ENCODE results near the gene HNRNPC.
"Not testable (repeated sequence)": the region's sequence is repeated elsewhere in the genome, so short reads cannot be mapped to it uniquely, and the experiment has no call there.

HNRNPC gene

GRCh38 chr14:21233457-21234076 lies 35.7 kb downstream of the HNRNPC start:
- H3K9ac ChIP-seq (ENCODE audit: low read length in 5 of 5) = no peak overlapping the region
- no peaks in the 10 kb centered on the region for H3K9me3 ChIP-seq (ENCODE audit: control insufficient read depth in 5 of 5, low read length in 5 of 5)
- peak overlapping the region; percentile 7 for H3K27ac ChIP-seq (ENCODE audit: low read depth, low read length)
- no peaks in the 10 kb centered on the region for H3K27me3 ChIP-seq (ENCODE audit: control insufficient read depth in 5 of 5, insufficient read depth in 4 of 5, low read length in 5 of 5)
- peaks cover 28 to 55% (median 44%) of the 10 kb centered on the region in 5 donors for H3K36me3 ChIP-seq (ENCODE audit: control insufficient read depth in 5 of 5, insufficient read depth in 5 of 5, low read length in 5 of 5)
- no peak overlapping the region for H3K4me3 ChIP-seq (ENCODE audit: low read depth in 1 of 5, low read length in 5 of 5)
- peaks cover 0 to 47% (median 40%) of the 10 kb centered on the region in 5 donors for H3K4me1 ChIP-seq (ENCODE audit: control insufficient read depth in 5 of 5, insufficient read depth in 5 of 5, low read length in 5 of 5)

GRCh38 chr14:21231020-21231652 lies 38.1 kb downstream of the HNRNPC start:
- no peaks in the 10 kb centered on the region for H3K27me3 ChIP-seq (ENCODE audit: control insufficient read depth in 5 of 5, insufficient read depth in 4 of 5, low read length in 5 of 5)
- H3K4me1 ChIP-seq (ENCODE audit: control insufficient read depth in 5 of 5, insufficient read depth in 5 of 5, low read length in 5 of 5) = peaks cover 0 to 48% (median 35%) of the 10 kb centered on the region in 5 donors
- no peak overlapping the region for H3K4me3 ChIP-seq (ENCODE audit: low read depth in 1 of 5, low read length in 5 of 5)
- H3K9ac ChIP-seq (ENCODE audit: low read length in 5 of 5) = no peak overlapping the region
- no peaks in the 10 kb centered on the region for H3K9me3 ChIP-seq (ENCODE audit: control insufficient read depth in 5 of 5, low read length in 5 of 5)
- H3K36me3 ChIP-seq (ENCODE audit: control insufficient read depth in 5 of 5, insufficient read depth in 5 of 5, low read length in 5 of 5) = peaks cover 35 to 73% (median 58%) of the 10 kb centered on the region in 5 donors
- no peak overlapping the region for H3K27ac ChIP-seq (ENCODE audit: low read depth, low read length)

- no peaks in the 10 kb centered on the region for H3K9me3 ChIP-seq (ENCODE audit: control insufficient read depth in 5 of 5, low read length in 5 of 5)
- H3K27me3 ChIP-seq (ENCODE audit: control insufficient read depth in 5 of 5, insufficient read depth in 4 of 5, low read length in 5 of 5) = no peaks in the 10 kb centered on the region
- H3K4me1 ChIP-seq (ENCODE audit: control insufficient read depth in 5 of 5, insufficient read depth in 5 of 5, low read length in 5 of 5) = peaks cover 0 to 43% (median 35%) of the 10 kb centered on the region in 5 donors
- peaks cover 40 to 86% (median 69%) of the 10 kb centered on the region in 5 donors for H3K36me3 ChIP-seq (ENCODE audit: control insufficient read depth in 5 of 5, insufficient read depth in 5 of 5, low read length in 5 of 5)
- no peak overlapping the region for H3K4me3 ChIP-seq (ENCODE audit: low read depth in 1 of 5, low read length in 5 of 5)
- no peak overlapping the region for H3K27ac ChIP-seq (ENCODE audit: low read depth, low read length)
- no peak overlapping the region for H3K9ac ChIP-seq (ENCODE audit: low read length in 5 of 5)
Measured at GRCh38 chr14:21229821-21230220, 39.4 kb downstream of the HNRNPC start.

- Histone ChIP-seq H3K9me3 (ENCODE audit: control insufficient read depth in 5 of 5, low read length in 5 of 5) (no peaks in the 10 kb centered on the region), H3K36me3 (ENCODE audit: control insufficient read depth in 5 of 5, insufficient read depth in 5 of 5, low read length in 5 of 5) (peaks cover 49 to 90% (median 73%) of the 10 kb centered on the region in 5 donors), H3K9ac (ENCODE audit: low read length in 5 of 5) (peak overlapping the region in 1 of 5 donors; percentile 32), H3K27me3 (ENCODE audit: control insufficient read depth in 5 of 5, insufficient read depth in 4 of 5, low read length in 5 of 5) (no peaks in the 10 kb centered on the region), H3K4me1 (ENCODE audit: control insufficient read depth in 5 of 5, insufficient read depth in 5 of 5, low read length in 5 of 5) (peaks cover 0 to 29% (median 24%) of the 10 kb centered on the region in 5 donors), H3K27ac (ENCODE audit: low read depth, low read length) (no peak overlapping the region), H3K4me3 (ENCODE audit: low read depth in 1 of 5, low read length in 5 of 5) (no peak overlapping the region)
Measured at GRCh38 chr14:21227981-21228380, 41.3 kb downstream of the HNRNPC start.

- Histone ChIP-seq H3K4me1 (ENCODE audit: control insufficient read depth in 5 of 5, insufficient read depth in 5 of 5, low read length in 5 of 5) (peaks cover 0 to 26% (median 21%) of the 10 kb centered on the region in 5 donors), H3K9ac (ENCODE audit: low read length in 5 of 5) (no peak overlapping the region), H3K4me3 (ENCODE audit: low read depth in 1 of 5, low read length in 5 of 5) (no peak overlapping the region), H3K36me3 (ENCODE audit: control insufficient read depth in 5 of 5, insufficient read depth in 5 of 5, low read length in 5 of 5) (peaks cover 53 to 90% (median 74%) of the 10 kb centered on the region in 5 donors), H3K27ac (ENCODE audit: low read depth, low read length) (no peak overlapping the region), H3K9me3 (ENCODE audit: control insufficient read depth in 5 of 5, low read length in 5 of 5) (no peaks in the 10 kb centered on the region), H3K27me3 (ENCODE audit: control insufficient read depth in 5 of 5, insufficient read depth in 4 of 5, low read length in 5 of 5) (no peaks in the 10 kb centered on the region)
Measured at GRCh38 chr14:21227150-21227549, 42.1 kb downstream of the HNRNPC start.

- Histone ChIP-seq H3K4me1 (ENCODE audit: control insufficient read depth in 5 of 5, insufficient read depth in 5 of 5, low read length in 5 of 5) (peaks cover 0 to 19% (median 15%) of the 10 kb centered on the region in 5 donors), H3K9ac (ENCODE audit: low read length in 5 of 5) (no peak overlapping the region), H3K9me3 (ENCODE audit: control insufficient read depth in 5 of 5, low read length in 5 of 5) (no peaks in the 10 kb centered on the region), H3K4me3 (ENCODE audit: low read depth in 1 of 5, low read length in 5 of 5) (no peak overlapping the region), H3K27ac (ENCODE audit: low read depth, low read length) (no peak overlapping the region), H3K27me3 (ENCODE audit: control insufficient read depth in 5 of 5, insufficient read depth in 4 of 5, low read length in 5 of 5) (no peaks in the 10 kb centered on the region), H3K36me3 (ENCODE audit: control insufficient read depth in 5 of 5, insufficient read depth in 5 of 5, low read length in 5 of 5) (peaks cover 56 to 95% (median 77%) of the 10 kb centered on the region in 5 donors)
Measured at GRCh38 chr14:21226467-21226866, 42.8 kb downstream of the HNRNPC start.

GRCh38 chr14:21225164-21225563 lies 44.1 kb downstream of the HNRNPC start:
- not testable (repeated sequence) for H3K4me3 ChIP-seq (ENCODE audit: low read depth in 1 of 5, low read length in 5 of 5); H3K27me3 ChIP-seq (ENCODE audit: control insufficient read depth in 5 of 5, insufficient read depth in 4 of 5, low read length in 5 of 5); H3K9ac ChIP-seq (ENCODE audit: low read length in 5 of 5); H3K9me3 ChIP-seq (ENCODE audit: control insufficient read depth in 5 of 5, low read length in 5 of 5); H3K27ac ChIP-seq (ENCODE audit: low read depth, low read length)
- H3K4me1 ChIP-seq (ENCODE audit: control insufficient read depth in 5 of 5, insufficient read depth in 5 of 5, low read length in 5 of 5) = peaks cover 0 to 12% (median 9%) of the 10 kb centered on the region in 5 donors
- H3K36me3 ChIP-seq (ENCODE audit: control insufficient read depth in 5 of 5, insufficient read depth in 5 of 5, low read length in 5 of 5) = peaks cover 56 to 95% (median 72%) of the 10 kb centered on the region in 5 donors

GRCh38 chr14:21220874-21221477 lies 48.3 kb downstream of the HNRNPC start:
- no peaks in the 10 kb centered on the region for H3K9me3 ChIP-seq (ENCODE audit: control insufficient read depth in 5 of 5, low read length in 5 of 5)
- no peak overlapping the region for H3K9ac ChIP-seq (ENCODE audit: low read length in 5 of 5)
- no peaks in the 10 kb centered on the region for H3K27me3 ChIP-seq (ENCODE audit: control insufficient read depth in 5 of 5, insufficient read depth in 4 of 5, low read length in 5 of 5)
- H3K36me3 ChIP-seq (ENCODE audit: control insufficient read depth in 5 of 5, insufficient read depth in 5 of 5, low read length in 5 of 5) = peaks cover 44 to 83% (median 50%) of the 10 kb centered on the region in 5 donors
- H3K27ac ChIP-seq (ENCODE audit: low read depth, low read length) = no peak overlapping the region
- no peak overlapping the region for H3K4me3 ChIP-seq (ENCODE audit: low read depth in 1 of 5, low read length in 5 of 5)
- peaks cover 0 to 9% (median 0%) of the 10 kb centered on the region in 5 donors for H3K4me1 ChIP-seq (ENCODE audit: control insufficient read depth in 5 of 5, insufficient read depth in 5 of 5, low read length in 5 of 5)

GRCh38 chr14:21219561-21220111 lies 49.6 kb downstream of the HNRNPC start:
- H3K36me3 ChIP-seq (ENCODE audit: control insufficient read depth in 5 of 5, insufficient read depth in 5 of 5, low read length in 5 of 5) = peaks cover 46 to 84% (median 48%) of the 10 kb centered on the region in 5 donors
- H3K9ac ChIP-seq (ENCODE audit: low read length in 5 of 5) = no peak overlapping the region
- no peaks in the 10 kb centered on the region for H3K27me3 ChIP-seq (ENCODE audit: control insufficient read depth in 5 of 5, insufficient read depth in 4 of 5, low read length in 5 of 5)
- H3K4me3 ChIP-seq (ENCODE audit: low read depth in 1 of 5, low read length in 5 of 5) = no peak overlapping the region
- H3K4me1 ChIP-seq (ENCODE audit: control insufficient read depth in 5 of 5, insufficient read depth in 5 of 5, low read length in 5 of 5) = peaks cover 0 to 9% (median 0%) of the 10 kb centered on the region in 5 donors
- H3K9me3 ChIP-seq (ENCODE audit: control insufficient read depth in 5 of 5, low read length in 5 of 5) = no peaks in the 10 kb centered on the region
- H3K27ac ChIP-seq (ENCODE audit: low read depth, low read length) = no peak overlapping the region

GRCh38 chr14:21219120-21219519 lies 50.1 kb downstream of the HNRNPC start:
- Histone ChIP-seq H3K4me3 (ENCODE audit: low read depth in 1 of 5, low read length in 5 of 5) (no peak overlapping the region), H3K27me3 (ENCODE audit: control insufficient read depth in 5 of 5, insufficient read depth in 4 of 5, low read length in 5 of 5) (no peaks in the 10 kb centered on the region), H3K9me3 (ENCODE audit: control insufficient read depth in 5 of 5, low read length in 5 of 5) (no peaks in the 10 kb centered on the region), H3K9ac (ENCODE audit: low read length in 5 of 5) (no peak overlapping the region), H3K36me3 (ENCODE audit: control insufficient read depth in 5 of 5, insufficient read depth in 5 of 5, low read length in 5 of 5) (peaks cover 44 to 85% (median 48%) of the 10 kb centered on the region in 5 donors), H3K27ac (ENCODE audit: low read depth, low read length) (no peak overlapping the region), H3K4me1 (ENCODE audit: control insufficient read depth in 5 of 5, insufficient read depth in 5 of 5, low read length in 5 of 5) (peaks cover 0 to 9% (median 0%) of the 10 kb centered on the region in 5 donors)
